GM12801 (cell line): Measurements from ENCODE around the gene ACOXL.

Experiments
- TF ChIP-seq, protein P1 (sequence below): IDR thresholded peaks from one replicate; pipeline ENCODE4 v1.5.1; 2011; ENCODE audit warnings: control low read depth; ENCODE audit not compliant: insufficient read length; ENCODE audit errors: extremely low read depth

The ACOXL gene

DNA sequence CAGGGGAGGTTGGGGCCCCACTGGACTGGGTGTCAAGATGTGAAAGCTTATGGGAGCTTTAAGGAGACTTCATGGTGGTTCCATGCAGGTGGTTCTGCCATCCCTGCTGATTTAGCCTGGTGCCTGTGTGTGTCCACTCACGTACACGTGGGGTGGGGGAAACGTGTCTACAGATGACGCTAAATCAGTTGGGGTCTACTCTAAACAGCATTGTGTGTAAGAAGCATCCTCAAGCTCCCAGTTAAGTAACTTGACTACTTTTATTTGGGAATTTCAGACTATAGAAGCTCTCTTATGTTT lies 435.4 kb downstream of the ACOXL start:
- TF ChIP-seq, protein P1, sequence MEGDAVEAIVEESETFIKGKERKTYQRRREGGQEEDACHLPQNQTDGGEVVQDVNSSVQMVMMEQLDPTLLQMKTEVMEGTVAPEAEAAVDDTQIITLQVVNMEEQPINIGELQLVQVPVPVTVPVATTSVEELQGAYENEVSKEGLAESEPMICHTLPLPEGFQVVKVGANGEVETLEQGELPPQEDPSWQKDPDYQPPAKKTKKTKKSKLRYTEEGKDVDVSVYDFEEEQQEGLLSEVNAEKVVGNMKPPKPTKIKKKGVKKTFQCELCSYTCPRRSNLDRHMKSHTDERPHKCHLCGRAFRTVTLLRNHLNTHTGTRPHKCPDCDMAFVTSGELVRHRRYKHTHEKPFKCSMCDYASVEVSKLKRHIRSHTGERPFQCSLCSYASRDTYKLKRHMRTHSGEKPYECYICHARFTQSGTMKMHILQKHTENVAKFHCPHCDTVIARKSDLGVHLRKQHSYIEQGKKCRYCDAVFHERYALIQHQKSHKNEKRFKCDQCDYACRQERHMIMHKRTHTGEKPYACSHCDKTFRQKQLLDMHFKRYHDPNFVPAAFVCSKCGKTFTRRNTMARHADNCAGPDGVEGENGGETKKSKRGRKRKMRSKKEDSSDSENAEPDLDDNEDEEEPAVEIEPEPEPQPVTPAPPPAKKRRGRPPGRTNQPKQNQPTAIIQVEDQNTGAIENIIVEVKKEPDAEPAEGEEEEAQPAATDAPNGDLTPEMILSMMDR: no peak
